ENCODE results near the gene INPP5A.
A peak's percentile ranks its signal among the peaks of the same experiment; 100 is the strongest.

DNA sequence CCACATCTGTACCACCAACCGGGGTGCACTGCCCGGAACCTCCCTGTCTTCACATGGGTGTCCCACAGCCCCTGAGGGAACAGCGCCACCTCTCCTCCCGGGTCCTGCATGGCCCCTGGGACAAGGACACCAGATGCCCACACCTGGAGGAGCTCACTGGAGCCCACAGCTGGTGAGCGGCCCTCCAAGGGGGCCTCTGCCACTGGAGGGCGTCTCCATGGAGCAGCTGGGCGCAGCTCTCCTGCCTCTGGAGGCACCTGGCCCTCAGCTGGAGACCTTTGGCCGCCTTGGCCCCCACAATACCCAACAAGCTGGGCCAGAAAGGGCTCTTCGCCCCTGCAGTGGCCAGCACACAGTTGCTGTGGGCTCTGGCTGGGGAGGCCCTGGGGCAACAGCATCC lies 255.6 kb downstream of the INPP5A start:
- TF ChIP-seq RAD21 (IDR thresholded peaks at IDR 0.05; ENCODE audit: low read depth) (peak; percentile 32; the same call in 1 of the 2 replicates), YY1 (IDR thresholded peaks at IDR 0.05; ENCODE audit: low read depth) (no peak), CEBPB (IDR thresholded peaks at IDR 0.05) (no peak), EGR1 (IDR thresholded peaks at IDR 0.05) (no peak), CREB1 (IDR thresholded peaks at IDR 0.05; ENCODE audit: low read depth) (no peak), EP300 (IDR thresholded peaks at IDR 0.05; ENCODE audit: borderline replicate concordance) (no peak), TAF1 (IDR thresholded peaks at IDR 0.05; ENCODE audit: low read depth) (no peak), TEAD4 (IDR thresholded peaks at IDR 0.05) (no peak), TCF12 (IDR thresholded peaks at IDR 0.05; ENCODE audit: low read depth) (no peak), NFIC (IDR thresholded peaks at IDR 0.05) (no peak)
- TF ChIP-seq, protein P1, sequence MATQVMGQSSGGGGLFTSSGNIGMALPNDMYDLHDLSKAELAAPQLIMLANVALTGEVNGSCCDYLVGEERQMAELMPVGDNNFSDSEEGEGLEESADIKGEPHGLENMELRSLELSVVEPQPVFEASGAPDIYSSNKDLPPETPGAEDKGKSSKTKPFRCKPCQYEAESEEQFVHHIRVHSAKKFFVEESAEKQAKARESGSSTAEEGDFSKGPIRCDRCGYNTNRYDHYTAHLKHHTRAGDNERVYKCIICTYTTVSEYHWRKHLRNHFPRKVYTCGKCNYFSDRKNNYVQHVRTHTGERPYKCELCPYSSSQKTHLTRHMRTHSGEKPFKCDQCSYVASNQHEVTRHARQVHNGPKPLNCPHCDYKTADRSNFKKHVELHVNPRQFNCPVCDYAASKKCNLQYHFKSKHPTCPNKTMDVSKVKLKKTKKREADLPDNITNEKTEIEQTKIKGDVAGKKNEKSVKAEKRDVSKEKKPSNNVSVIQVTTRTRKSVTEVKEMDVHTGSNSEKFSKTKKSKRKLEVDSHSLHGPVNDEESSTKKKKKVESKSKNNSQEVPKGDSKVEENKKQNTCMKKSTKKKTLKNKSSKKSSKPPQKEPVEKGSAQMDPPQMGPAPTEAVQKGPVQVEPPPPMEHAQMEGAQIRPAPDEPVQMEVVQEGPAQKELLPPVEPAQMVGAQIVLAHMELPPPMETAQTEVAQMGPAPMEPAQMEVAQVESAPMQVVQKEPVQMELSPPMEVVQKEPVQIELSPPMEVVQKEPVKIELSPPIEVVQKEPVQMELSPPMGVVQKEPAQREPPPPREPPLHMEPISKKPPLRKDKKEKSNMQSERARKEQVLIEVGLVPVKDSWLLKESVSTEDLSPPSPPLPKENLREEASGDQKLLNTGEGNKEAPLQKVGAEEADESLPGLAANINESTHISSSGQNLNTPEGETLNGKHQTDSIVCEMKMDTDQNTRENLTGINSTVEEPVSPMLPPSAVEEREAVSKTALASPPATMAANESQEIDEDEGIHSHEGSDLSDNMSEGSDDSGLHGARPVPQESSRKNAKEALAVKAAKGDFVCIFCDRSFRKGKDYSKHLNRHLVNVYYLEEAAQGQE (IDR thresholded peaks at IDR 0.05; ENCODE audit: low read depth), result no peak
- TF ChIP-seq, protein P2, sequence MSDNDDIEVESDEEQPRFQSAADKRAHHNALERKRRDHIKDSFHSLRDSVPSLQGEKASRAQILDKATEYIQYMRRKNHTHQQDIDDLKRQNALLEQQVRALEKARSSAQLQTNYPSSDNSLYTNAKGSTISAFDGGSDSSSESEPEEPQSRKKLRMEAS (IDR thresholded peaks at IDR 0.05), result no peak
